ENCODE results near the gene HCRTR2. TPM values are rescaled to one million over a fixed set of nuclear protein-coding genes. Genes with fewer than 3 reads are reported as not detected.

Gene HCRTR2
- total and polyA plus RNA-seq, 2 of the 8 experiments (the other 6 are each of a cell fraction or from before 2014, with no cell fraction given), result 0.19 to 0.23 TPM

DNA sequence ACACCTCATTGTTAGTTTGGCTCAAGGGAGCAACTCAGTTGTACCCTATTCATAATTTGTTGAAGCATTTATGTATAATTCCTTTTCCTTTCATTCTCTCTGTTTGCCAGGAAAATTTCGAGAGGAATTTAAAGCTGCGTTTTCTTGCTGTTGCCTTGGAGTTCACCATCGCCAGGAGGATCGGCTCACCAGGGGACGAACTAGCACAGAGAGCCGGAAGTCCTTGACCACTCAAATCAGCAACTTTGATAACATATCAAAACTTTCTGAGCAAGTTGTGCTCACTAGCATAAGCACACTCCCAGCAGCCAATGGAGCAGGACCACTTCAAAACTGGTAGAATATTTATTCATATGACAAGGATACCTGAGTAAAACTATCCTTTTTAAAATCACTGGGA, 107.8 kb downstream of the HCRTR2 start:
- WGBS, 2 experiments (ENCODE audit: extremely low coverage in 1 of 2, insufficient coverage in 1 of 2, insufficient read length in 1 of 2, insufficient replicate concordance in 2 of 2, low coverage in 1 of 2, low lambda C conversion rate in 2 of 2, missing lambda C conversion rate in 1 of 2), result 84% methylated on average over 6 of the region's 6 CpGs; no CpG with 5 or more reads in 1 of the 2 experiments
- Histone ChIP-seq H3K27me3 (replicated peaks in 1 of 4; ENCODE audit: control insufficient read depth in 3 of 4, extremely low read depth in 1 of 4, insufficient read depth in 3 of 4, low read length in 3 of 4) (no peaks in the 10 kb centered on the region), H4K8ac (ENCODE audit: extremely low read depth, insufficient read depth, low read length) (no peak overlapping the region), H2BK12ac (ENCODE audit: low read depth, low read length) (no peak overlapping the region), H3K79me2 (ENCODE audit: control insufficient read depth in 1 of 2, insufficient read depth in 2 of 2, low read length in 2 of 2) (no peaks in the 10 kb centered on the region), H2AK5ac (ENCODE audit: low read depth, low read length) (no peak overlapping the region), H3K4me2 (ENCODE audit: insufficient read depth in 1 of 2, low read depth in 2 of 2, low read length in 2 of 2) (no peak overlapping the region), H2BK120ac (replicated peaks; ENCODE audit: low read depth, low read length) (no peak overlapping the region), H3K79me1 (ENCODE audit: low read depth, low read length) (no peaks in the 10 kb centered on the region), H3K23ac (ENCODE audit: insufficient read length) (no peak overlapping the region), H3K4ac (replicated peaks; ENCODE audit: insufficient read length, low read depth, low read length) (no peak overlapping the region), H3K9ac (replicated peaks in 1 of 4; ENCODE audit: extremely low read depth in 1 of 4, low read depth in 3 of 4, low read length in 3 of 4) (no peak overlapping the region), H3K56ac (replicated peaks; ENCODE audit: insufficient read length, low read depth, low read length) (no peak overlapping the region), H4K5ac (ENCODE audit: insufficient read length, low read depth, low read length) (no peak overlapping the region), H2BK20ac (ENCODE audit: low read length) (no peak overlapping the region), H2BK15ac (ENCODE audit: low read length) (no peak overlapping the region), H3K18ac (ENCODE audit: extremely low read depth, low read length) (no peak overlapping the region), H2AFZ (ENCODE audit: low read length) (no peak overlapping the region), H3K4me1 (replicated peaks in 1 of 4; ENCODE audit: control insufficient read depth in 3 of 4, insufficient read depth in 4 of 4, low read length in 3 of 4) (peaks cover 0 to 4% (median under 1%) of the 10 kb centered on the region in 4 experiments; a peak in 4 of 7 replicates), H3K4me3 (ENCODE audit: extremely low read depth in 1 of 4, insufficient read depth in 2 of 4, low read depth in 3 of 4, low read length in 4 of 4) (no peak overlapping the region), H4K20me1 (replicated peaks in 1 of 2; ENCODE audit: control insufficient read depth in 1 of 2, insufficient read depth in 2 of 2, low read length in 2 of 2) (no peaks in the 10 kb centered on the region), H3K23me2 (ENCODE audit: low read depth, low read length) (no peaks in the 10 kb centered on the region; the same call in 1 of the 2 replicates), H3K14ac (ENCODE audit: insufficient read length) (no peak overlapping the region), H4K91ac (replicated peaks; ENCODE audit: insufficient read length, low read length) (no peak overlapping the region), H2BK5ac (ENCODE audit: low read depth, low read length) (no peak overlapping the region), H3K36me3 (ENCODE audit: control insufficient read depth in 2 of 4, insufficient read depth in 4 of 4, low read length in 3 of 4) (no peaks in the 10 kb centered on the region), H3K27ac (ENCODE audit: low read depth, low read length) (no peak overlapping the region), H3K9me3 (ENCODE audit: insufficient read depth in 2 of 2, low read depth in 1 of 2, low read length in 1 of 2) (no peaks in the 10 kb centered on the region)
- ChIA-PET POLR2A (ENCODE audit: partially characterized antibody) (no interaction called here), CTCF (ENCODE audit: partially characterized antibody) (interaction anchor here (1.3 to 1.9 kb wide), 3 partner anchors 11 to 1011 kb away, joined by 4 to 12 read pairs (median 5); no protein-coding TSS in a partner anchor)
- peak; percentile 36 for FAIRE-seq
- no peak for DNase-seq (ENCODE audit: low read depth in 1 of 2, low spot score in 2 of 2)
- TF ChIP-seq RXRA (IDR thresholded peaks at IDR 0.05; ENCODE audit: insufficient read depth, low read depth, low read length), result no peak
- TF ChIP-seq EP300 (IDR thresholded peaks at IDR 0.05; ENCODE audit: borderline replicate concordance in 1 of 2, low read depth in 2 of 2, low read length in 2 of 2), result no peak
- TF ChIP-seq KDM4A (IDR thresholded peaks at IDR 0.05; ENCODE audit: low read depth, low read length, severe bottlenecking), result no peak
- no peak for TF ChIP-seq TBP (IDR thresholded peaks at IDR 0.05; ENCODE audit: low read depth, low read length)
- TF ChIP-seq SIRT6 (IDR thresholded peaks at IDR 0.05; ENCODE audit: low read length), result no peak
- no peak for TF ChIP-seq SRF (IDR thresholded peaks at IDR 0.05; ENCODE audit: low read depth, low read length)

Data from H1 (cell line).